Ovary (tissue), 9 donors: Measurements from ENCODE around the gene SLC25A25. TPM values are rescaled to one million over a fixed set of nuclear protein-coding genes. Genes with fewer than 3 reads are reported as not detected.

Experiments
- DNase-seq, 5 donors: peaks; one replicate each; pipeline ENCODE4 v3.0.0-alpha.2; 2019 to 2020
- H3K27ac ChIP-seq, 2 donors: fragments of 200-600 bp; one replicate each; pipeline versions ENCODE4 v1.5.1 to v1.8.0; 2019 to 2022
- H3K27me3 ChIP-seq: fragments of 200-600 bp; one replicate; pipeline ENCODE4 v1.8.0; 2022
- H3K36me3 ChIP-seq: fragments of 200-600 bp; sonication (generic); one replicate; pipeline ENCODE4 v1.5.1; 2019
- H3K4me1 ChIP-seq: one replicate; pipeline ENCODE4 v1.8.1; 2013; ENCODE audit warnings: mild to moderate bottlenecking, moderate library complexity; ENCODE audit not compliant: insufficient read depth
- H3K4me3 ChIP-seq: fragments of 200-600 bp; sonication (generic); one replicate; pipeline ENCODE4 v1.5.1; 2017
- H3K9me3 ChIP-seq, 2 donors: fragments of 200-600 bp in 1 of 2; sonication (generic) in 1 of 2; one replicate each; pipeline versions ENCODE4 v1.5.1 to v1.8.1; 2013 to 2019; ENCODE audit warnings: mild to moderate bottlenecking in 1 of 2, moderate library complexity in 1 of 2
- CTCF ChIP-seq, 3 donors: fragments of 450-650 bp in 2 of 3; fragments of 200-600 bp in 1 of 3; IDR thresholded peaks; one replicate each; pipeline versions ENCODE4 v1.5.1 to v1.8.0; 2016 to 2022; ENCODE audit warnings: antibody characterized with exemption in 3 of 3, mild to moderate bottlenecking in 1 of 3
- EP300 ChIP-seq: sonication (generic); formaldehyde crosslinking; IDR thresholded peaks from one replicate; pipeline ENCODE4 v1.6.1; 2017; ENCODE audit warnings: antibody characterized with exemption
- POLR2A ChIP-seq: fragments of 450-650 bp; IDR thresholded peaks from one replicate; pipeline ENCODE4 v1.6.1; 2017; ENCODE audit warnings: antibody characterized with exemption, mild to moderate bottlenecking, moderate library complexity
- WGBS, 3 donors: extraction: QIAGEN DNeasy Blood & Tissue Kit in 1 of 3; methylation state at CpG; one replicate each; pipeline versions ENCODE4 v1.1.5 to v1.1.7; 2013 to 2017; 5-methylcytosine and 5-hydroxymethylcytosine counted together
- intact Hi-C, 4 donors: fragments of 100-400 bp; cut with DNase I; formaldehyde crosslinking; loops; one replicate each; pipeline versions ENCODE4 v1.11.0 to v1.15.1; 2022 to 2023
- polyA plus RNA-seq, 2 donors: library from polyadenylated mRNA; stranded (reverse); fragments of 200-250 nt in 1 of 2; fragments of 350-450 nt in 1 of 2; fragmentation: Illumina TruSeq in 1 of 2; extraction: RNeasy Lipid Tissue Mini Kit (QIAGEN cat#74804) in 1 of 2; gene quantifications; one replicate each; pipeline ENCODE4 v1.2.3, GENCODE V29; 2013 to 2014
- total RNA-seq, 7 donors: library from RNA; depleted of rRNA in 2 of 7; stranded (reverse); fragments of >200 nt in 2 of 7; fragmentation: NEBNext Ultra II Directional in 3 of 7; extraction: Animal tissue kit (Norgen Biotek cat#: 25700) in 3 of 7; gene quantifications; one replicate each; pipeline versions ENCODE4 v1.1.0 to v1.2.4, GENCODE V29; 2016 to 2023
- donor health status: DM: no; HTN: no; CAD: no; lungs with moderate emphysema.
- donor health status: DM: no; HTN: no; CAD: no.
- donor health status: Bipolar disorder and iron deficiency.
- donor health status: DM: yes; HTN: yes; CAD: no.
- donor health status: DM: no; HTN: no; CAD: no.
- donor health status: DM: yes; HTN: yes; CAD: no.

The SLC25A25 gene
- total and polyA plus RNA-seq, 9 donors, result 23.4 to 90.1 (median 39.8) TPM

GRCh38 chr9:128087262-128087661 lies 19.2 kb downstream of the SLC25A25 start:
- H3K4me1 ChIP-seq, result peaks cover 24% of the 10 kb centered on the region
- no peak for TF ChIP-seq CTCF (IDR thresholded peaks at IDR 0.05)
- TF ChIP-seq POLR2A, result no peak
- no peak for TF ChIP-seq EP300
- DNase-seq, result no peak
- no peaks in the 10 kb centered on the region for H3K9me3 ChIP-seq
- no peak overlapping the region for H3K27ac ChIP-seq
- H3K27me3 ChIP-seq, result no peaks in the 10 kb centered on the region
- no peaks in the 10 kb centered on the region for H3K36me3 ChIP-seq
- 61 to 72% (median 70%) methylated on average over 10 of the region's 10 CpGs for WGBS, 3 donors
- intact Hi-C loops, result no loop called here
- no peak overlapping the region for H3K4me3 ChIP-seq

DNA sequence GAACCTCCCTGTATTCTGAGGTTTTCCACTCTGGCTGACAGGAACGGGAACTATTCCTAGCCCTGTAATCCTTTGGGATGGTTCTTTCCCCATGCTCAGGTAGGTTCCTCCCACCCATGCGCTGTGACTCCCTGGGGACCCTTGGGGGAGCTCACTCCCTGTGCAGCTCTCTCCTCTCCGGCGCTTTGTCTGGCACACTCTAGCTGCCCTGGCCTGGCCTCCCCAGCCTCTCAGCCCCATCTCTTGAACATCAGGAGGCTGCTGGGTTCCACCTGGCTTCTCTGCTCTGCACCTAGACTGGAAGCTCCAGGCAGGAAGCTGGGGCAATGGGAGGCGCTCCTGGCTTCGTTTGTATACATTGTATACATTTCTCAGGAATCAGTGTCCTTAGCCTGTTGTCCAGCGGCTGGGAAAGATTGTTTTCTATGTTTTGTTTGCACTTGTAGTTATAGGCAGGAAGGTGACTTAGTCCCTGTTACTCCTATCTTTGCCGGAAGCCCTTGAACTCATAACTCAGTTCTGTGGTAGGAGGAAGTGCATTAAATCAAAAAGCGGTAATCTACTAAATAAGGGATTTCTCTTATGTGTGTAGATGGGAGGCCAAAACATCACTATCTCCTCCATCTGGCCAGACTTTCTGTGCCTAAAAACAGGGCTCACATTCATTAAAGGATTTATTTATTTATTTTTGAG lies 20.4 kb downstream of the SLC25A25 start:
- Histone ChIP-seq H3K4me3 (no peak overlapping the region), H3K27me3 (no peaks in the 10 kb centered on the region), H3K27ac (peak overlapping the region; percentile 14 to 35), H3K4me1 (peaks cover 29% of the 10 kb centered on the region), H3K36me3 (no peaks in the 10 kb centered on the region), H3K9me3 (no peaks in the 10 kb centered on the region)
- peak in 1 of 5 donors; percentile 16 for DNase-seq
- no peak for TF ChIP-seq POLR2A
- no peak for TF ChIP-seq EP300
- no peak for TF ChIP-seq CTCF (IDR thresholded peaks at IDR 0.05)
- WGBS, 3 donors, result 56 to 60% (median 56%) methylated on average over 9 of the region's 9 CpGs
- intact Hi-C loops, result no loop called here

DNA sequence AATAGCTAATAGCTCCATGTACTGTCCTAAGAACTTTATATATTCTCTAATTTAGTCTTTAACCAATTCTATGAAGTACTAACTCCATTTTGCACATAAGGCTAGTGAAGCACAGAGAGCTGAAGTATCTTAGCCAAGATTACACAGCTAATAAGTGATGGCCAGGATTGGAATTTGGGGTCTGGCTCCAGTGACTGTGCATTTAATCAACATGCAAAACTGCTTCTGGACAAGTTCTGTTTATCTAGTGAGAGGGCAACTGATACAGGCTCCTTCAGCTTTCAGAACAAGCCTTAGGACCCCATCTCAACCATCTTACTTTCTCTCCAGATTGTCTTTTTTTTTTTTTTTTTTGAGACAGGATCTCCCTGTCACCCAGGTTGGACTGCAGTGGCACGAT lies 21.3 kb downstream of the SLC25A25 start:
- Histone ChIP-seq H3K4me1 (peaks cover 26% of the 10 kb centered on the region), H3K27me3 (no peaks in the 10 kb centered on the region), H3K36me3 (no peaks in the 10 kb centered on the region), H3K27ac (no peak overlapping the region), H3K9me3 (no peaks in the 10 kb centered on the region), H3K4me3 (no peak overlapping the region)
- WGBS, 3 donors, result 67 to 82% (median 78%) methylated on average over 1 of the region's 1 CpG
- intact Hi-C loops, result no loop called here
- TF ChIP-seq CTCF (IDR thresholded peaks at IDR 0.05) (no peak), EP300 (no peak), POLR2A (no peak)
- no peak for DNase-seq

DNA sequence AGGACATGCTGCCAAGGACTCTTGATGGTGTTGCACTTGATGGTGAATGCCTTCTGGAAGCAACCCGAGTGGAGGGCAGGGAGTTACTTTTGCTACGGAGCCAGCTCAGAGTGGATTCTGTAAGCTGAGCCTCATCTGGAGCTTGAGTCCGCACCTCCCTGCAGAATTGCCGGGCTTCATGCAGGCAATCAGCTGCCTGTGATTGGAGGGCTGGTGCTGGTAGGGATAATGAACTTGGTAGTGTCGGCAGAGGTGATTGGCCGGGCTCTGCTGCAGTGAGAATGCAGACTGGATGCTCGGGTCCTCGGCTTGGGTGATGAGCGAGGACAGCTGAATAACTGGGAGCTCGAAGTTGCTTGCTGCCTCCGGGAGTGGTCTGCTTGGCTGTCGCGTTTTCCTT lies 23.1 kb downstream of the SLC25A25 start:
- no peak for TF ChIP-seq CTCF (IDR thresholded peaks at IDR 0.05)
- no peak for TF ChIP-seq POLR2A
- TF ChIP-seq EP300, result no peak
- intact Hi-C loops, result no loop called here
- Histone ChIP-seq H3K9me3 (no peaks in the 10 kb centered on the region), H3K4me3 (peak overlapping the region; percentile 18), H3K27me3 (no peaks in the 10 kb centered on the region), H3K4me1 (peaks cover 32% of the 10 kb centered on the region), H3K36me3 (no peaks in the 10 kb centered on the region), H3K27ac (no peak overlapping the region)
- peak; percentile 72 to 86 (median 82) for DNase-seq
- WGBS, 3 donors, result 2 to 10% (median 6%) methylated on average over 13 of the region's 13 CpGs
